ENCODE measurements around the gene ATG14. TPM values are rescaled to one million over a fixed set of nuclear protein-coding genes. Genes with fewer than 3 reads are reported as not detected.

Gene ATG14
- total RNA-seq, 1 donor from 2014 or later, result 11.1 TPM

DNA sequence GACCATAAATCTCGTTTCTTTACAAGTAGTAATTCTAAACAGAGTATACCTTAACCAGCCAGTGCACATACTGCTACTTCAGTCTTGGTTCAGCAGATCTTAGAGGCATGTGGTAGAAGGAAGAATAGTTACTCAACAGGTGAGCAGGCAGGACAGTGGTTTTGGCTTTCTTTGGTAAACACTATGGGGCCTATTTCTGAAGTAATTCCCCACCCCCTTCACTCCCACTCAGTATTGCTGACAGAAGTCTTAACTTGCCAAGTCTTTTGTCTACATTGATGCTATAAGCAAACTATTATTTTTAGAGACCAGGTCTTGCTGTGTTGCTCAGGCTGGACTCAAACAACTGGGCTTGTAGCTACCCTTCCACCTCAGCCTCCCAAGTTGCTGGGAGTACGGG, 71.9 kb downstream of the ATG14 start:
- Mint-ChIP-seq H3K4me1 (ENCODE audit: low read depth) (peaks cover 33% of the 10 kb centered on the region), H3K36me3 (ENCODE audit: low read depth) (no peaks in the 10 kb centered on the region), H3K27me3 (ENCODE audit: low read depth) (no peaks in the 10 kb centered on the region), H3K27ac (ENCODE audit: unreplicated experiment) (no peak overlapping the region), H3K9me3 (ENCODE audit: low read depth) (no peaks in the 10 kb centered on the region), H3K4me3 (ENCODE audit: unreplicated experiment) (no peak overlapping the region)
- TF ChIP-seq, protein P1, sequence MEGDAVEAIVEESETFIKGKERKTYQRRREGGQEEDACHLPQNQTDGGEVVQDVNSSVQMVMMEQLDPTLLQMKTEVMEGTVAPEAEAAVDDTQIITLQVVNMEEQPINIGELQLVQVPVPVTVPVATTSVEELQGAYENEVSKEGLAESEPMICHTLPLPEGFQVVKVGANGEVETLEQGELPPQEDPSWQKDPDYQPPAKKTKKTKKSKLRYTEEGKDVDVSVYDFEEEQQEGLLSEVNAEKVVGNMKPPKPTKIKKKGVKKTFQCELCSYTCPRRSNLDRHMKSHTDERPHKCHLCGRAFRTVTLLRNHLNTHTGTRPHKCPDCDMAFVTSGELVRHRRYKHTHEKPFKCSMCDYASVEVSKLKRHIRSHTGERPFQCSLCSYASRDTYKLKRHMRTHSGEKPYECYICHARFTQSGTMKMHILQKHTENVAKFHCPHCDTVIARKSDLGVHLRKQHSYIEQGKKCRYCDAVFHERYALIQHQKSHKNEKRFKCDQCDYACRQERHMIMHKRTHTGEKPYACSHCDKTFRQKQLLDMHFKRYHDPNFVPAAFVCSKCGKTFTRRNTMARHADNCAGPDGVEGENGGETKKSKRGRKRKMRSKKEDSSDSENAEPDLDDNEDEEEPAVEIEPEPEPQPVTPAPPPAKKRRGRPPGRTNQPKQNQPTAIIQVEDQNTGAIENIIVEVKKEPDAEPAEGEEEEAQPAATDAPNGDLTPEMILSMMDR (IDR thresholded peaks at IDR 0.05), result no peak
- no peak for DNase-seq (ENCODE audit: low spot score)

DNA sequence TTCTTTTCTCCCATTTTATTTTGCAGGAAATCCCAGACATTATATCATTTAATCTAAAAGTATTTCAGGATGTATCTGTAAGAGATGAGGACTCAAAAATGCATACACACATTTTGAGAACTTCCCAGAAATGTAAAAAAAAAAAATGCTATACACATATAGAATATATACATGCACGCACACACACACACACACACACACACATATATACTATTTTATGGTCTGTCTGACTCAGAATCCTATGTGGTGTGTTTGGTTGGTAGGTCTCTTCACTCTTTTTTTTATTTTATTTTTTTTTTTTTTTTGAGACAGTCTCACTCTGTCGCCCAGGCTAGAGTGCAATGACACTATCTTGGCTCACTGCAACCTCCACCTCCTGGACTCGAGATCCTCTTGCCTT, 74.9 kb downstream of the ATG14 start:
- H3K36me3 Mint-ChIP-seq (ENCODE audit: low read depth), result no peaks in the 10 kb centered on the region
- H3K9me3 Mint-ChIP-seq (ENCODE audit: low read depth), result no peaks in the 10 kb centered on the region
- H3K27me3 Mint-ChIP-seq (ENCODE audit: low read depth), result no peaks in the 10 kb centered on the region
- TF ChIP-seq, protein P1 (IDR thresholded peaks at IDR 0.05), result no peak
- H3K27ac Mint-ChIP-seq (ENCODE audit: unreplicated experiment), result no peak overlapping the region
- H3K4me3 Mint-ChIP-seq (ENCODE audit: unreplicated experiment), result no peak overlapping the region
- DNase-seq (ENCODE audit: low spot score), result no peak
- H3K4me1 Mint-ChIP-seq (ENCODE audit: low read depth), result peaks cover 55% of the 10 kb centered on the region

DNA sequence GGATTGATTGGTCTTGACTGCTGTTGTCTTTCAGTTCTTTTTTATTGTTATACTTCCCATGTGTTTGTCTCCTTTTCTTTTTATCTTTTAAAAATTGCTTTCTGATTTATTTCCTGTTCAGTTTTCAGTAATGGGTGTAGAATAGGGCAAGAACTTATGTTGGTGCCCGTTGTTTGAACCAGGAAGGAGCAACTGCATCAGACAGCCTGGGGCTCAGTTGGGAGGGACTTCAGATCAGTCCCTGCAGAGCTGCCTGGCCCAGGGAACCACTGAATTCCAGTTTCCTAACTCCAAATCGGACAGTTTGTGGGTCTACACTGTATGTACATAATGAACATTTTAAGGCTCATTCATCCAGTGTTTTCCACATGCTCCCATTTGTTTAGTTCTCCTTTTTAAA, 75.5 kb downstream of the ATG14 start:
- Mint-ChIP-seq H3K27ac (ENCODE audit: unreplicated experiment) (no peak overlapping the region), H3K9me3 (ENCODE audit: low read depth) (no peaks in the 10 kb centered on the region), H3K36me3 (ENCODE audit: low read depth) (no peaks in the 10 kb centered on the region), H3K4me3 (ENCODE audit: unreplicated experiment) (no peak overlapping the region), H3K4me1 (ENCODE audit: low read depth) (peaks cover 53% of the 10 kb centered on the region), H3K27me3 (ENCODE audit: low read depth) (no peaks in the 10 kb centered on the region)
- DNase-seq (ENCODE audit: low spot score), result no peak
- TF ChIP-seq, protein P1 (IDR thresholded peaks at IDR 0.05), result no peak

DNA sequence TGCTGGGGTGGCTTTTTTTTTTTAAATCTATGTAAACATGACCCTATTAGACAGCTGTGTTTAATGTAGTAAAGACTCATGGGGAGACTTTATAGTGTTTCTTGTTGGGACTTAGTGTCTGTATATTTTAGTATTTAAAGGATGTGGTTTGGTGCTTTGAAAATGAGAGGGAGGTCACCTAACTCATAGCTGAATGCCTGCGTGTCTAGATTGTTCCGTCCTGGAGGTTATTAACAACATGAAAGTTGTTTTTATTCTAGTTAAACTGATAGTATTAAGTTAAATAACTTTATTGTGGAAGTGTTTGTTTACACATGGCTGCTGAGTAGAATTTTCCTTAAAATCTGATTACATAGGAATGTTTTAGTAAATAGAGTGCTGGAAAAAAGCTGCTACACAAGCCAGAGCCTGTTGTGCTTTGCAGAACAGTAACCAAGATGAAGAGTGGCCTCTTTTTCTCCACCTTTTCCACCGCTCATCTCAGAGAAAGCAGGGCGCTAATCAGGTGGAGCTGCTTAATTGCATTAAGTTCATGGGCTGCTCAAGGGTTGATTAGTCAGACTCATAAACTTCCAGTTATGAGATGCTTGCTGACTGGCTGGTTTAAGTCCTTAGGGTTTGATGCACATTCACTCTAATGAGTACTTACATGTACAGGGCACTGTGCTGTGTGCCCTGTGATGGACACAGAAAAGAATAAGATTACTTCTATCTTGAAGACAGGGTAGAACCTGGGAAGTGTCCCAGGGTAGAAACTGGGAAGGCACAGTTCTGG, 77.7 kb downstream of the ATG14 start:
- Mint-ChIP-seq H3K36me3 (ENCODE audit: low read depth) (no peaks in the 10 kb centered on the region), H3K27me3 (ENCODE audit: low read depth) (no peaks in the 10 kb centered on the region), H3K9me3 (ENCODE audit: low read depth) (no peaks in the 10 kb centered on the region), H3K4me1 (ENCODE audit: low read depth) (peaks cover 56% of the 10 kb centered on the region), H3K4me3 (ENCODE audit: unreplicated experiment) (no peak overlapping the region), H3K27ac (ENCODE audit: unreplicated experiment) (peak overlapping the region; percentile 68)
- TF ChIP-seq, protein P1 (IDR thresholded peaks at IDR 0.05), result no peak
- DNase-seq (ENCODE audit: low spot score), result no peak

DNA sequence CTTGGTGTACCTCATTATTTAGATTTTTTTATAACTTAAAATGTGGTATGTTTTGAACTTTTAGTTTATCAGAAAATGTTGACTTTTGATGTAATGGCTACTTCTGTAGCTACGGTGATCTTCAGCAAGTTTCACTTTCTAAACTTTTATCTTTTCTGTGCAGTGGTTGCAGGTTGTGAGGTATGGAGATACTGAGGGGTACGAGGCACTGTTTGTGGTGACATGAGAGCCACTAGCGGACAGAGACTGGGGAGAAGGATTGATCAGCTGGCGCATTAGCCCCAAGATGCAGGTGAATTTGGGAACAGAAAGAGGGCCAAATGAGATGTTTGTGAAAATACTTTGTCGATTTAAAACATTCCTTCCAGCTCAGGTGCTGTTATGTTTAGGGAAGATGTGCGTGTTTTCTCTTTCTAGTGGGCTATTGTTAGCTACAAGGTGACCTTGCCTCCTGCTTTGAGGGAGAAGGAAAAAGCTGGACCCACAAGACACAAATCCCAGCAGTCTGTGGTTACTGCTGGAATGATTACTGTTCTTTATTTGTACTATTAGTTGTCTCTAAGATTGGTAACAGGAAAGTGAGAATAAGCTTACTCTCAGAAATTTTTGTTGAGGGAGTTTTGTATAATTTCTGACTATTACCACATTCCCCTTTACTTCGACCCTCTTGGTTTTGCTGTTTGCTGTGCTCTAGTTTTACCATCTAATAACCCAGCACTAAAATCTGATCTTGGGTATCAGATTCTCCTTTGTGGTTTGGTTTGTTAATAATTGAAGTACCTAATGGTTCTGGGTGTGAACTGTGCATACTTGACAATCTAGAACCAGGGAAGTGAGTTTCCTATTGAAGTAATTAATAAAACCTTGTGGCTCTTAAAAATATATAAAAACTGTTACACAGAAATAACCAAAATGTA, 78.7 kb downstream of the ATG14 start:
- Mint-ChIP-seq H3K27me3 (ENCODE audit: low read depth) (no peaks in the 10 kb centered on the region), H3K27ac (ENCODE audit: unreplicated experiment) (peak overlapping the region; percentile 65), H3K4me1 (ENCODE audit: low read depth) (peaks cover 61% of the 10 kb centered on the region), H3K9me3 (ENCODE audit: low read depth) (no peaks in the 10 kb centered on the region), H3K36me3 (ENCODE audit: low read depth) (no peaks in the 10 kb centered on the region), H3K4me3 (ENCODE audit: unreplicated experiment) (no peak overlapping the region)
- DNase-seq (ENCODE audit: low spot score), result no peak
- TF ChIP-seq, protein P1 (IDR thresholded peaks at IDR 0.05), result no peak

All from chondrocyte (in vitro differentiated cells).